Stimulated activated naive CD8-positive, alpha-beta T cell treated with anti-CD3 and anti-CD28 coated beads, Interleukin-15, amount 100 ng/mL, for 72 hours (primary cell): Measurements from ENCODE around the gene NBDY.
"Not testable (repeated sequence)": the region's sequence is repeated elsewhere in the genome, so short reads cannot be mapped to it uniquely, and the experiment has no call there.

Source experiments
- ATAC-seq: fragments of 150-1000 bp; cut with Tn5 transposase; 2 replicates; pipeline ENCODE4 v1.10.0; 2021; ENCODE audit warnings: mild to moderate bottlenecking, moderate library complexity
- DNase-seq, 2 donors: peaks; one replicate each; pipeline ENCODE4 v3.0.0; 2021 to 2022
- H3K27ac Mint-ChIP-seq, 2 donors: one replicate each; pipeline ENCODE4 v1.8.0; 2022; ENCODE audit warnings: mild to moderate bottlenecking in 2 of 2, mixed read lengths in 2 of 2, moderate library complexity in 2 of 2
- H3K27me3 Mint-ChIP-seq: one replicate; pipeline ENCODE4 v1.8.0; 2022; ENCODE audit warnings: mixed read lengths
- H3K4me1 Mint-ChIP-seq: one replicate; pipeline ENCODE4 v1.8.0; 2022; ENCODE audit warnings: mild to moderate bottlenecking, mixed read lengths
- H3K4me3 Mint-ChIP-seq, 2 donors: one replicate each; pipeline ENCODE4 v1.8.0; 2022; ENCODE audit warnings: mild to moderate bottlenecking in 2 of 2, mixed read lengths in 2 of 2, moderate library complexity in 1 of 2
- H3K9me3 Mint-ChIP-seq, 2 donors: one replicate each; pipeline ENCODE4 v1.8.0; 2022; ENCODE audit warnings: mixed read lengths in 2 of 2

NBDY gene

GRCh38 chrX:56729152-56729850 is at the start of gene NBDY:
Gene NBDY, plus strand, starts transcription at chrX:56729243. Its CDS starts 111 bp downstream, at chrX:56729354.
- Mint-ChIP-seq H3K27ac (peak within 1 kb of the TSS; percentile 95 to 96), H3K4me3 (peak within 1 kb of the TSS; percentile 87 to 93), H3K9me3 (no peaks in the 10 kb centered on the region), H3K4me1 (peaks cover 28% of the 10 kb centered on the region), H3K27me3 (no peaks in the 10 kb centered on the region)
- ATAC-seq, result peak; percentile 86
- peak; percentile 32 to 48 for DNase-seq

- not testable (repeated sequence) for H3K4me1 Mint-ChIP-seq, H3K27ac Mint-ChIP-seq, ATAC-seq, H3K4me3 Mint-ChIP-seq, DNase-seq, H3K27me3 Mint-ChIP-seq
- H3K9me3 Mint-ChIP-seq, result peaks cover 6 to 15% of the 10 kb centered on the region in 2 donors
These were observed 24.5 kb upstream of the NBDY start for GRCh38 chrX:56704530-56704929.

DNA sequence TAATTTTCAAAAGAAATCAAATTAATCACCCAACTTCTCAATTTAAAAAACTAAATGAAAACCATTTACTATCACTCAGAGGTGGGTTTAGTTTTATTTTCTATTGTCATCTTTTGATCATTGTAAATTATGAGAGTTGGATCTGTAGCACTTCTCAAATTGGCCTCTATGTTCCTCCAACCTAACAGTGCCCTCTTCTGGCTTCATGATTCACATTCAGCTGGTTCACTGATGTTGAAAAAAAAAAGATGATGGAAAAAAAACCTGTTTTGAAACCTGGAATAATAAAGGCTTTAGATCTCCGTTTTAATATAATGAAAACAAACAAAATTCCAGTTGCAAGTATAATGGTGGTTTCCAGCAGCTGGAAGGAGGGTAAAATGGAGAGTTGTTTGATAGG is 2.4 kb upstream of the NBDY start:
- Mint-ChIP-seq H3K27me3 (no peaks in the 10 kb centered on the region), H3K27ac (no peak overlapping the region), H3K4me1 (peaks cover 16% of the 10 kb centered on the region), H3K9me3 (no peaks in the 10 kb centered on the region), H3K4me3 (no peak overlapping the region)
- peak; percentile 55 for ATAC-seq
- peak in 1 of 2 donors; percentile 11 for DNase-seq

GRCh38 chrX:56727531-56727930 is 1.5 kb upstream of the NBDY start:
- H3K27ac Mint-ChIP-seq, result no peak overlapping the region
- DNase-seq (no peak), ATAC-seq (no peak)

DNA sequence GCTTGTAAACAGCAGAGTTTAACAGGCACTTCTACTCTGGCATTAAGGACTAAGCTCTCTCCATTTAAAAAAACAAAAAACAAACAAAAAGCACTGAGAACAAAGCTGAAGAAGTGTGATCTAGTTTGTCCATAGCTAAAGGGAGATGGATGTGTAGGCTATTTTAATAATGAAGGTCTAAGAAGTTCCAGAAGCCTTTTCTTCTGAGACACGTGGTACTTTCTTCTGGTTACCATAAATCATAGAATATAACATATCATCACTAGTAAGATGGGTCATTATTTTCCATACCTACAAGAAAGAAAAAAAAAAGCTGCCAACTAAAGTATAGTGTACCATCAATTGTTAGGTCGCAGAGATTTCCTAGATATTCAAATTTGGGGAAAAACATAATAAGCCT is 722 bp upstream of the NBDY start:
- DNase-seq (no peak), ATAC-seq (no peak)
- Mint-ChIP-seq H3K4me1 (peaks cover 22% of the 10 kb centered on the region), H3K4me3 (peak overlapping the region; percentile 41 to 61), H3K27me3 (no peaks in the 10 kb centered on the region), H3K27ac (peak overlapping the region in 1 of 2 donors; percentile 61), H3K9me3 (no peaks in the 10 kb centered on the region)

More at GRCh38 chrX:56727531-56727930, 1.5 kb upstream of the NBDY start:
- no peaks in the 10 kb centered on the region for H3K9me3 Mint-ChIP-seq
- H3K27me3 Mint-ChIP-seq, result no peaks in the 10 kb centered on the region
- H3K4me1 Mint-ChIP-seq, result peaks cover 22% of the 10 kb centered on the region
- H3K4me3 Mint-ChIP-seq, result no peak overlapping the region

- H3K27ac Mint-ChIP-seq, result peak overlapping the region; percentile 95 to 96
- no peaks in the 10 kb centered on the region for H3K27me3 Mint-ChIP-seq
- H3K4me1 Mint-ChIP-seq, result peaks cover 26% of the 10 kb centered on the region
- ATAC-seq, result peak; percentile 27
- peak overlapping the region; percentile 87 to 93 for H3K4me3 Mint-ChIP-seq
- peak; percentile 4 to 20 for DNase-seq
- H3K9me3 Mint-ChIP-seq, result no peaks in the 10 kb centered on the region
These were observed 291 bp upstream of the NBDY start for GRCh38 chrX:56728752-56729151.

GRCh38 chrX:56733459-56734046 is 4.5 kb downstream of the NBDY start:
- Mint-ChIP-seq H3K27ac (no peak overlapping the region), H3K4me3 (peak overlapping the region in 1 of 2 donors; percentile 12), H3K4me1 (peaks cover 25% of the 10 kb centered on the region), H3K9me3 (no peaks in the 10 kb centered on the region), H3K27me3 (no peaks in the 10 kb centered on the region)
- ATAC-seq (peak; percentile 62), DNase-seq (peak; percentile 26 to 27)

DNA sequence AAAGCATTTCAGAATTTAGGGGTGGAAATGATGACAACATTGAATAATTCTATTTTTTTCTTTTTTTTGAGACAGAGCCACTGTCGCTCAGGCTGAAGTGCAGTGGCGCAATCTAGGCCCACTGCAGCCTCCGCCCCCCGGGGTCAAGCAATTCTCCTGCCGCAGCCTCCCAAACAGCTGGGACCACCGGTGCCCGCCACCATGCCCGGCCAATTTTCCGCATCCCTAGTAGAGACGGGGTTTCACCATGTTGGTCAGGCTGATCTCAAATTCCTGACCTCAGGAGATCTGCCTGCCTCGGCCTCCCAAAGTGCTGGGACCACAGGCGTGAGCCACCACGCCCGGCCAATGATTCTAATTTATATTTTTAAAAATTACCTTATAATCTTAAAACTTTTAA is 7.2 kb downstream of the NBDY start:
- Mint-ChIP-seq H3K27me3 (no peaks in the 10 kb centered on the region), H3K4me1 (peaks cover 34% of the 10 kb centered on the region), H3K27ac (no peak overlapping the region), H3K9me3 (peaks cover 0 to 6% of the 10 kb centered on the region in 2 donors), H3K4me3 (no peak overlapping the region)
- ATAC-seq, result no peak
- DNase-seq, result no peak

DNA sequence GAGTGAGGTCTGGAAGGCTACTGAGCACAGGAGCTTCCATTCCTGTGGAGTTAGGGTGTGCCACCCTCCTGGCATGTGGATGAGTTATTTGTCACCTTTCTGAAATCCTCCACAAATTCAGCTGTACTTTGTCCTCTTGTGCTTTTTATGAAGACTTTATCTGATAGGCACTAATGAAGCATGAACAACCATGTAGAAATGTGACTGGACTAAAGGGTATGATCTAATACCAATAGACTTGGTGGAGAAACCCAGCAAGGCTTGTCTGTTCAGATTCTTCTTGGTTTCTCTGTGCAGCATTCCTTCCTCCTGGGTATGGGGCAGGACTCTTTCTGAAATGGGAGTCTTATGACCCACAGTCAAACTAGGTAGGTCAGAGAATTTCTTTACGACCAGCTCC is 9.6 kb downstream of the NBDY start:
- no peak for DNase-seq
- ATAC-seq, result no peak
- no peak overlapping the region for H3K27ac Mint-ChIP-seq
- H3K4me3 Mint-ChIP-seq, result no peak overlapping the region
- H3K4me1 Mint-ChIP-seq, result peaks cover 39% of the 10 kb centered on the region
- H3K9me3 Mint-ChIP-seq, result peaks cover 0 to 15% of the 10 kb centered on the region in 2 donors
- no peaks in the 10 kb centered on the region for H3K27me3 Mint-ChIP-seq

DNA sequence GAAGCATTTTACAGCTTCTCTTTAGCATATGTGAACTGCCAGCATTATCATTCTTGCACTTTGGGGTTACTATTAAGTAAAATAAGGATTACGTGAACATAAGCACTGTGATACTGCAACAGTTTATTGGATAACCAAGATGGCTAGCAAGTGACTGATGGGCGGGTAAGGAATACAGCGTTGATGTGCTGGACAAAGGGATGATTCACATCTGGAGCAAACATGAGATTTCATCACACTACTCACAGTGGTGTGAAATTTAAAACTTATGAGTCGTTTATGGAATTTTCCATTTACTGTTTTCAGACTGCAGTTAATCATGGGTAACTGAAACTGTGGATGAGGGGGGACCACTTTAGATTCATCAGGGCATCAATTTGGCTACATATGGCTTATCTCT is 16.0 kb downstream of the NBDY start:
- ATAC-seq, result peak; percentile 45
- DNase-seq, result no peak
- Mint-ChIP-seq H3K4me1 (peaks cover 40% of the 10 kb centered on the region), H3K27ac (peak overlapping the region in 1 of 2 donors; percentile 40), H3K9me3 (peaks cover 0 to 22% of the 10 kb centered on the region in 2 donors), H3K27me3 (no peaks in the 10 kb centered on the region), H3K4me3 (no peak overlapping the region)

DNA sequence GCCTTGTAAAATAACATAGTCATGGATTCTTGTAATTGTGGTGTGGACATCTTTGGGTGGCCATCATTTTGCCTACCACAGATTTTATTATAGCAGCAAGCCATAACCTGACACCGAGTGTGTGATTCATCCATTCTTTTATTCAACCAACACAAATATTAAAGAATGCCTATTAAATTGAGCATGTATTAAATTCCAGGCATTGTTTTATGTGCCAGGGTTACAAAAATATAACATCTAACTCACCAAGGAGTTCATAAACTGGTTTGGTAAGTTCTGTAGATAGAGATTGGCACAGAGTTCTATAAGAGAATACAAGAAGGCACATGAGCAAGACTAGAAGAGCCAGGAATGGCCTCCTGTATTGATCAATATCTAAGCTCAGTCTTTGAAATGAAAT is 18.0 kb downstream of the NBDY start:
- ATAC-seq, result no peak
- Mint-ChIP-seq H3K27me3 (no peaks in the 10 kb centered on the region), H3K4me1 (peaks cover 44% of the 10 kb centered on the region), H3K4me3 (no peak overlapping the region), H3K9me3 (peaks cover 0 to 8% of the 10 kb centered on the region in 2 donors), H3K27ac (peak overlapping the region in 1 of 2 donors; percentile 86)
- DNase-seq, result no peak

DNA sequence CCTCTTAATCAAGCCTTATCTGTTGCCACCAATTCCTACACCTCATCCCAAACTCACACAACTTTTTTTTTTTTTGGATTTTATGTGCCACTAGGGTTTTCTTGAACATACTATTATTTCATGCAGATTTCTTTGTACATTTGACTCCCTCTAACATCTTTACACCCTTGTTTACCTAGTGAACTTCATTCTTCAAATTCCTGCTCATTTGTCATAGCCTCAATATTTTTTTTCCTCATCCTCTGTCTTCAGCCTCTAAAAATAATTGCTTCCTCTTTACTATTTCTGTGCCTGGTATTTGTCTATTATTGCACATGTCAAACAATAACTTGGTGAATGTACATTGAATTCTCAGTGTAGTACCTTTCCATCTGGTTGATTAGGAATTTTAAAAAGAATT is 22.0 kb downstream of the NBDY start:
- Mint-ChIP-seq H3K27ac (no peak overlapping the region), H3K9me3 (peaks cover 8% of the 10 kb centered on the region in 2 donors), H3K27me3 (no peaks in the 10 kb centered on the region), H3K4me3 (no peak overlapping the region), H3K4me1 (peaks cover 34% of the 10 kb centered on the region)
- ATAC-seq (no peak), DNase-seq (no peak)

DNA sequence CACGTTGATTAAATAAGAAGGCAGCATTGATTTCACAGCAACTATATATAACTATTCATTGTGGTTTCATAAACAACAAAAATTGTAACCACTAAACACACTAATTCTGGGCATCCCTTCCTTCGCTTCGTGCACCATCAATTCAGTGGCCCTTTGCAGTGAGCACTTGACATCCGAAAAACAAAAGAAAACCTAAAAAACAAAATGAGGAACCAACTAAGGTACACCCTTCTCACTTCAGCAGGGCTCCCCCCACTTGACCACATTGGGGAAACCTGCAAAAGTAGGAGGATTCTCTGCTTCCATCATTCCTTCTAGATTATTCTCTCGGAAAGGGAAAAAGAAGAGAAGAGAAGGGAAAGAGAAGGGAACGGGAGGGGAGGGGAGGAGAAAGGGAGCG is 28.3 kb downstream of the NBDY start:
- peaks cover 35% of the 10 kb centered on the region for H3K4me1 Mint-ChIP-seq
- DNase-seq (no peak), ATAC-seq (no peak)
- H3K9me3 Mint-ChIP-seq, result peaks cover 0 to 8% of the 10 kb centered on the region in 2 donors
- no peak overlapping the region for H3K27ac Mint-ChIP-seq
- H3K4me3 Mint-ChIP-seq, result no peak overlapping the region
- no peaks in the 10 kb centered on the region for H3K27me3 Mint-ChIP-seq

GRCh38 chrX:56758456-56758855 is 29.4 kb downstream of the NBDY start:
- Mint-ChIP-seq H3K27me3 (no peaks in the 10 kb centered on the region), H3K27ac (no peak overlapping the region), H3K4me1 (peaks cover 38% of the 10 kb centered on the region), H3K9me3 (peaks cover 0 to 7% of the 10 kb centered on the region in 2 donors), H3K4me3 (no peak overlapping the region)
- ATAC-seq (no peak), DNase-seq (no peak)

DNA sequence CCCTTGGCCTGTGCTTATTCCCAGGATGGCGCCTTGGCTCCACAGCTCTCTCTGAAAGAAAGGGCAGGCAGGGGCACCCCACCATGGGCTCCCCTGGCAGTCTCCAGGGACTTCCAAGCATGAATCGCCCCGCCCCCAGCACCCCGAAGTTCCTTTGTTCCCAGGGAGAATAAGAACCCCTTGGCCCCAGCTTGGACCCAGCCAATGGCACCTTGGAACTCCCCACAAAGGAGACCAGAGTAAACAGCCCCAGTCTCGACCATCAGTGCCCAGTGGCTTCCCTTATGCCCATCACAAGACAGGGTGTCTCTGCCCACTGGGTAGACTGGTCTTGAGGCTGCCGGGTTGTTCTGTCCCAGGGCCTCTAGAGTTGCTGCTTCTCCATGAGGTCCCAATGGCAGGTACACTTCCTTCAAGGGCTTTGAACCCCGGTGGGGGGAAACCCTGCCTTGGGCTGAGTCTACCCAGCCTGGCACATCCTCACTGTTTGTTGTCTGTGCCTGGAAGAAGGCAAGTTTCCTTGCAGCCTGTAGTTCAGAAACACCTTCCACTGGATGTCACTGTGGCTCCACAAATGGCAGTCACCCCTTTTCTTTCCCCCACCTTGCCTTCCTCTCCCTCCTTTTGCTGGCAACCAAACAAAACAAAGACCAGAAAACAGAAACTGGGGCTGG is 30.8 kb downstream of the NBDY start:
- DNase-seq (no peak), ATAC-seq (no peak)
- Mint-ChIP-seq H3K9me3 (no peaks in the 10 kb centered on the region), H3K4me1 (peaks cover 47% of the 10 kb centered on the region), H3K27me3 (no peaks in the 10 kb centered on the region), H3K27ac (no peak overlapping the region), H3K4me3 (no peak overlapping the region)
